SIG-M5 treated with dmso at 0.1 percent for 504 hours (cell line): ENCODE results near the gene SLC39A7.

Source experiments
- DNase-seq: peaks from one replicate; lab custom pipeline; 2025; ENCODE audit not compliant: unreplicated experiment; lab: John Stamatoyannopoulos, UW

The SLC39A7 gene

DNA sequence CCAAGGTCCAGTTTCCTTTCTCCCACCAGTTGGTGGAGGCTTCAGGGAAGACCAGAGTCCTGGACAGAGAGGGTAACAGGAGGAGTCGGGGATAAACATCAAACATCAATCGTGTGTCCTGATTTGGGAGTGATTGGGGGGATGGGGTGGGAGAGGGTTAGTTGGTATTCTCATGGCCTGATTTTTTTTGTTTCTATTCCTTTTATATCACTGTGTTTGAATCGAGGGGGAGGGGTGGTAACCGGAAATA lies 3.4 kb downstream of the SLC39A7 start:
- no peak for DNase-seq

DNA sequence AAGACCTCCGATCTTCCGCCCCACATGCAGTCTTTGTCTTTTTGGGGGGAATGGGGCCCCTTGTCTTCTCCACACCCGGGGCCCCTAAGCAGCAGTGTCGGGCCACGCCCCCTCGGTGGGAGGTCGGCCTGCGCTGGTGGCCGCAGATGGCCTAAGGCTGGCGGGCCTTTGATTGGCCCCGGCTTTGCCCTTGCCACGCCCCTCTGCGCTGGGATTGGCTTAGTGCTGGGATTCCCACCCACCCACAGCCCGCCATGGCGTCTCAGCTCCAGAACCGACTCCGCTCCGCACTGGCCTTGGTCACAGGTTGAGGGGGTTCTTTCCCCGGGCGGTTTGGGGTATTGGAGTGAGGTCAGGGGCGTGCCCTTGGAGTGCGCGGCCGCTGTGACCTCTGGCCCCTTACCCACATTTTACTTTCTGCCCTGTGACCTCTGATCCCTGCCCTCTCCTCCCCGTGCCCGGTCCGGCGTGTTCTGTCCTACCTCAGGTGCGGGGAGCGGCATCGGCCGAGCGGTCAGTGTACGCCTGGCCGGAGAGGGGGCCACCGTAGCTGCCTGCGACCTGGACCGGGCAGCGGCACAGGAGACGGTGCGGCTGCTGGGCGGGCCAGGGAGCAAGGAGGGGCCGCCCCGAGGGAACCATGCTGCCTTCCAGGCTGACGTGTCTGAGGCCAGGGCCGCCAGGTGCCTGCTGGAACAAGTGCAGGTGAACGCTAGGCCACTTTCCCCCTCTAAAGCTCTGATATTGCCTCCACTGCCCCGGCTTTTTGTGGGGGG lies 3.9 kb downstream of the SLC39A7 start, which contains the start of gene HSD17B8:
HSD17B8 (plus strand) TSS at position 241 of the 776 bp plus-strand sequence; CDS start at position 255, 14 bp downstream.
- peak; percentile 85 for DNase-seq

DNA sequence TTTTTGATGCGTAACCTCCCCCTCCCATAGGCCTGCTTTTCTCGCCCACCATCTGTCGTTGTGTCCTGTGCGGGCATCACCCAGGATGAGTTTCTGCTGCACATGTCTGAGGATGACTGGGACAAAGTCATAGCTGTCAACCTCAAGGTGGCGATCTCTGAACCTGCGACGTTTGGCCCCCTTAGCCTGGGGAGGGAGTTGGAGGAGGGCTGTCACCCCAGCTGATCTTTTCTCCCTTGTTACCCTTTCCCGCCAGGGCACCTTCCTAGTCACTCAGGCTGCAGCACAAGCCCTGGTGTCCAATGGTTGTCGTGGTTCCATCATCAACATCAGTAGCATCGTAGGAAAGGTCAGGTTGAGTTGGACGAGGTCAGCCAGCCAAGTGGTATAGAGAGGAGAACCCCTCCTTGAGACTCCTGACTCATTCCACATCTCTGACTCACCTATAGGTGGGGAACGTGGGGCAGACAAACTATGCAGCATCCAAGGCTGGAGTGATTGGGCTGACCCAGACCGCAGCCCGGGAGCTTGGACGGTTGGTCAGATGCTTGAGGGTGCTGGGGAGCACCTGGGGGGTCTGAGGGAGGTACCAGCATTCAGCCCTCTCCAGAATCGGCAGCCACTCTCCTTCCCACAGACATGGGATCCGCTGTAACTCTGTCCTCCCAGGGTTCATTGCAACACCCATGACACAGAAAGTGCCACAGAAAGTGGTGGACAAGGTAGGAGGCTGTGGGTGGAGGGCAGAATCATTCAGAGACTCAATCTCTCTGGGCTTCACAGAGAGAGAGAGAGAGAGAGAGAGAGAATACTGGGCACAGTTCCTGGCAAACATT lies 4.7 kb downstream of the SLC39A7 start:
- no peak for DNase-seq

- DNase-seq = no peak
These were observed 5.6 kb downstream of the SLC39A7 start for GRCh38 chr6:33206027-33206863.

- no peak for DNase-seq
These were observed 6.3 kb downstream of the SLC39A7 start for GRCh38 chr6:33206864-33207551.

- DNase-seq = no peak
These were observed 7.0 kb downstream of the SLC39A7 start for GRCh38 chr6:33207552-33208090.

- DNase-seq = peak; percentile 61
These were observed 7.7 kb downstream of the SLC39A7 start, which contains the start of gene RING1 for GRCh38 chr6:33208091-33208967. Gene RING1 (plus strand): TSS chr6:33208500. CDS start chr6:33208823, 323 bp downstream.

GRCh38 chr6:33209856-33210255 lies 9.2 kb downstream of the SLC39A7 start:
- DNase-seq = no peak

DNA sequence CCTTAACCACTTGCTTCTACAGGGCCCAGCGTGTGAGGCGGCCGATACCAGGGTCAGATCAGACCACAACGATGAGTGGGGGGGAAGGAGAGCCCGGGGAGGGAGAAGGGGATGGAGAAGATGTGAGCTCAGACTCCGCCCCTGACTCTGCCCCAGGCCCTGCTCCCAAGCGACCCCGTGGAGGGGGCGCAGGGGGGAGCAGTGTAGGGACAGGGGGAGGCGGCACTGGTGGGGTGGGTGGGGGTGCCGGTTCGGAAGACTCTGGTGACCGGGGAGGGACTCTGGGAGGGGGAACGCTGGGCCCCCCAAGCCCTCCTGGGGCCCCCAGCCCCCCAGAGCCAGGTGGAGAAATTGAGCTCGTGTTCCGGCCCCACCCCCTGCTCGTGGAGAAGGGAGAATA lies 10.5 kb downstream of the SLC39A7 start:
- no peak for DNase-seq

DNA sequence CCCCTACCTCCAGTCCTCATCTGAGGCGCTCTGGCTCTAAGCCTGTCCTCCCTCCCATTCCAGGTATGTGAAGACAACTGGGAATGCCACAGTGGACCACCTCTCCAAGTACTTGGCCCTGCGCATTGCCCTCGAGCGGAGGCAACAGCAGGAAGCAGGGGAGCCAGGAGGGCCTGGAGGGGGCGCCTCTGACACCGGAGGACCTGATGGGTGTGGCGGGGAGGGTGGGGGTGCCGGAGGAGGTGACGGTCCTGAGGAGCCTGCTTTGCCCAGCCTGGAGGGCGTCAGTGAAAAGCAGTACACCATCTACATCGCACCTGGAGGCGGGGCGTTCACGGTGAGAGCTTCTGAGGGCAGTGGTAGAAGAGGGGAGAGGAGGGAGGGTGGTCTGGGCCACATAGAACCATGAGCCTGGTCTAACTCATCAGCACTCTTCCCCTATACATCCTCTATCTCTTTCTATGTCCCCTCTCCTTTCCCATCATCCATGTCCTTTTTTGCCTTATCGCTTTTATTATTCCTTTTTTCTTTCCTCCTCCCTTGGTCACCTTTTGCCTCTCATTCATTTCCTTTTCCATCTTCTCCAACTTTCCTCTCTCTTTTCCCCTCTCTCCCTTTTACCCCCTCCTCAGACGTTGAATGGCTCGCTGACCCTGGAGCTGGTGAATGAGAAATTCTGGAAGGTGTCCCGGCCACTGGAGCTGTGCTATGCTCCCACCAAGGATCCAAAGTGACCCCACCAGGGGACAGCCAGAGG lies 11.2 kb downstream of the SLC39A7 start:
- no peak for DNase-seq

DNA sequence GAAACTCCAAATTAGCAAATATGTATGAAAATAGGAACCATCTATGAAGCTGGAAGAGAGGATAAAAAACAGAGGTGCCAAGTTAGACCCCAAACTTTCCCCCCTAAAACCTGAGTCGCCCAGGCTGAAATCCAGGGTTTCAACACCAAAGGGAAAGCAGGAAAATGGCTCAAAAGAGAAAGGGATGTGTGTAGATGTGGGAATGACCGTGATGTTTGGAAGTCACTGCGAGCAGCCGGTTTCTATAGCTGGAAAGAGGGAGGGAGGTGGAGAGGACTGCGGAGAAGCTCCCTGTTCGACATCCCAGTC lies 12.1 kb downstream of the SLC39A7 start:
- DNase-seq = no peak

- peak; percentile 54 for DNase-seq
These were observed 12.7 kb downstream of the SLC39A7 start for GRCh38 chr6:33213166-33213988.

DNA sequence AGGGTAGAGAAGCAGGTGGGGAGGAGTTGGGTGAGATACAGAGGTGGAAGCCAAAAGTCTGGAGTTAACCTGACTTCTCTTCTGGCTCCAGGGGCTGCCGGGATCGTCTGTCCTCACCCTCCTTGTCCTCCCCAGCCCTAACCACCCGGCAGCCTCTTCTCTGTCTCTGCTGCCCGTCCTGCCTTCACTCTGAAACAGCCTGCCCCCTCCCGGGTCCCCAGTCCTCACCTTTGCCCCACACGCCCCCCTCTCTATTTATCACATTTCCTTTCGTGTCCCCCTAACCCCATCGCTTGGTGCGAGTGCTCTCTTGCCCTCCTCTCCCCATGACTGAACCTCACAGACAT lies 13.3 kb downstream of the SLC39A7 start:
- no peak for DNase-seq

DNA sequence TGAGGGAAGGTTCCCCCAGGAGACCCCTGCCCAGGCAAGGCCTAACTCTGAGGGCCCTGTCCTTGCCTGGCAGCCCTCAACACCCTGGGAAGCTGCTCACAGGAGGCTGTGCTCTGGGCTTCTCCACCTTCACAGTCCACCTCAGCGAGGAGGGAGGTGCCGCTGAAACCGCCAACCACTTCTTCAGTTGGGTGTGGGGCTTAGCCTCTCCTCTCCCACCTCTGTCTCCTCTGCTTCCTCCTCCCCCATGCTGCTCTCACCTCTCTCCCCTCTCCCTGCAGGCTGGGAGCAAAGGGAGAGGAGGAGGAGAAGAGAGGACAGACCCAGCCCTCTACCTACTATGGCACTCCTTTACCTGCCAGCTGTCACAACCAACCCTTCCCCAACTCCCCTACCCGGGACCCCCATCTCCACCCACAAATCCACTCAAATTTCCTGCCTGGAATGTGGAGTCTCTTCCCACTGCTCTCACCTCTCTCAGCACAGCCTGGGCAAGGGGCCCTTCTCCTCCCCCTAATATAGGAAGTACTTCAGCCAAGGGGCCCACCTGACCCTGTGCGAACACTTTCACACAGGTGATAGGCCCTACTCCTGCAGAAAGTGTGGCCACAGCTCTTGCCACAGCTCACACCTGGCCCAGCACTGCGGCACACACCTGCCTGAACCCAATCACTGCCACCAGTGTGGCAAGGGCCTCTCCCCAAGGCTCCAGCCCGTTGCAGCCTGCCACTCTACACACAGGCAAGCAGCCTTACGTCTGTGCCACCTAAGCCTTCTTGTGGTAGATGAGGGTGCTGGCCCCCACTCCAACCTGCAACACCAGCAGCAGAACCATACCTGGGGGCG lies 14.8 kb downstream of the SLC39A7 start:
- no peak for DNase-seq

- no peak for DNase-seq
These were observed 15.5 kb downstream of the SLC39A7 start for GRCh38 chr6:33216117-33216649.

DNA sequence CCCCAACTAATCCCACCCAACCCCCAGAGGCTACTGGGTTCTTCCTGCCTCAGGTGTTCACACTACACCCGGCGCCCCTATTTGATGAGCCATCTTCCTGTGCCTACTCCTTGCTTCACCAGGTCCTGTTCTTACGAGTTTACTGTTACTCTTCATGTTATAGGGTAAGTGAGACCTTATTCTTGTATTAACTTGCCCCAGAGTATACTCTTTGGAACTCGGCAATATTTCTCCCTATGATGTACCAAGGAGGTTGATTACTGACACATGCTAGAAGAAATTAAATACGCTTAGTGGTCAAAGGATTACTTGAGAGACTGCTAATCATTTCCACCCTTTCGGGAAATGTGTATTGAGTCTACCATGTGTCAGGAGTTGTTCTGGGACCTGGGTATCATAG lies 16.6 kb downstream of the SLC39A7 start:
- no peak for DNase-seq

GRCh38 chr6:33217681-33218080 lies 17.0 kb downstream of the SLC39A7 start:
- no peak for DNase-seq
